Heart right ventricle (tissue), 16 donors: ENCODE measurements around the gene MED10. TPM values are rescaled to one million over a fixed set of nuclear protein-coding genes. Genes with fewer than 3 reads are reported as not detected.

Source experiments
- ATAC-seq, 8 donors: fragments of 200-7000 bp; cut with Tn5 transposase; one replicate each; pipeline ENCODE4 v1.9.1; 2020; ENCODE audit warnings: mild to moderate bottlenecking in 8 of 8, moderate library complexity in 8 of 8, moderate number of reproducible peaks in 1 of 8
- DNase-seq, 2 donors: peaks; one replicate each; pipeline ENCODE4 v3.0.0-alpha.2; 2020
- H3K27ac ChIP-seq, 10 donors: fragments of 200-600 bp; sonication (generic) in 2 of 10; one replicate each; pipeline versions ENCODE4 v1.5.0 to v1.8.0; 2020 to 2022; ENCODE audit warnings: mild to moderate bottlenecking in 3 of 10
- H3K27me3 ChIP-seq, 7 donors: fragments of 200-600 bp; one replicate each; pipeline ENCODE4 v1.8.0; 2021 to 2022; ENCODE audit warnings: mild to moderate bottlenecking in 2 of 7
- H3K36me3 ChIP-seq, 9 donors: fragments of 200-600 bp; sonication (generic) in 1 of 9; one replicate each; pipeline versions ENCODE4 v1.5.0 to v1.8.0; 2020 to 2022; ENCODE audit warnings: mild to moderate bottlenecking in 2 of 9
- H3K4me1 ChIP-seq, 9 donors: fragments of 200-600 bp; sonication (generic) in 1 of 9; one replicate each; pipeline versions ENCODE4 v1.5.0 to v1.8.0; 2020 to 2022; ENCODE audit warnings: mild to moderate bottlenecking in 4 of 9
- H3K4me3 ChIP-seq, 10 donors: fragments of 200-600 bp; sonication (generic) in 2 of 10; one replicate each; pipeline versions ENCODE4 v1.5.0 to v1.8.0; 2020 to 2022; ENCODE audit warnings: mild to moderate bottlenecking in 7 of 10, moderate library complexity in 2 of 10
- H3K9me3 ChIP-seq, 11 donors: fragments of 200-600 bp in 10 of 11; sonication (generic) in 2 of 11; one replicate each; pipeline versions ENCODE4 v1.5.0 to v1.8.0; 2013 to 2022; ENCODE audit warnings: mild to moderate bottlenecking in 2 of 11, control low read depth in 1 of 11, moderate library complexity in 1 of 11
- CTCF ChIP-seq, 9 donors: fragments of 200-600 bp; sonication (generic) in 2 of 9; IDR thresholded peaks; one replicate each; pipeline versions ENCODE4 v1.5.0 to v1.8.0; 2021 to 2022; ENCODE audit warnings: antibody characterized with exemption in 9 of 9, mild to moderate bottlenecking in 5 of 9, moderate library complexity in 1 of 9
- WGBS, 2 donors: extraction: QIAGEN DNeasy Blood & Tissue Kit; methylation state at CpG; one replicate each; pipeline ENCODE4 v1.1.7; 2013; ENCODE audit warnings: inconsistent platforms in 1 of 2; 5-methylcytosine and 5-hydroxymethylcytosine counted together
- intact Hi-C, 10 donors: fragments of 100-400 bp; cut with DNase I; formaldehyde crosslinking; loops; one replicate each; pipeline versions ENCODE4 v1.11.1 to v1.14.2; 2022
- polyA plus RNA-seq, 2 donors: library from polyadenylated mRNA; stranded (reverse); fragments of 200-250 nt; gene quantifications; one replicate each; pipeline ENCODE4 v1.2.3, GENCODE V29; 2013
- total RNA-seq, 10 donors: library from RNA; stranded (reverse); fragmentation: NEBNext Ultra II Directional in 3 of 10; extraction: Animal tissue kit (Norgen Biotek cat#: 25700) in 3 of 10; gene quantifications; one replicate each; pipeline versions ENCODE4 v1.2.1 to v1.2.4, GENCODE V29; 2021 to 2023
- donor health status: Arrhythmogenic right ventricular cardiomyopathy.
- donor health status: ischemic (EF 13 %, LVEDD 7.1; RV severe dilation, severe dysfunction).
- donor health status: healthy with polysubstance abuse.
- donor health status: DM: no; HTN: yes; CAD: no.
- donor health status: DM: no; HTN: no; CAD: no.
- donor health status: ischemic (EF 25% LVEDD 6.9; RV normal size, moderate dysfunction).
- donor health status: ischemic (EF 25% LVEDD 5.7; RV mildly dilated, moderate dysfunction).
- donor health status: healthy.
- donor health status: DM: yes; HTN: yes; CAD: no.
- donor health status: Ischemic cardiomyopathy.
- donor health status: ischemic (EF 35%, LVEDD 5.7; RV mildly dilated, moderate dysfunction).
- donor health status: nonischemic (EF 11% LVEDD 7.7; RV severe dilation, severe dysfunction).
- donor health status: DM: yes; HTN: yes; CAD: no.
- donor health status: PGD.
- donor health status: ischemic (EF 29% LVEDD 5.4; RV normal size, mild dysfunction).
- donor health status: nonischemic (EF 23%, LVEDD 6.1; RV moderate dilation, normal function).

MED10 gene
- total and polyA plus RNA-seq, 12 donors: 15.3 to 45.4 (median 22.8) TPM

- peaks cover 0 to 20% (median 7%) of the 10 kb centered on the region in 7 donors for H3K27me3 ChIP-seq
- no peak for TF ChIP-seq CTCF (IDR thresholded peaks at IDR 0.05)
- 36 to 44% methylated on average over 2 of the region's 2 CpGs for WGBS, 2 donors
- no peak for ATAC-seq
- no peak for DNase-seq
- no peak overlapping the region for H3K27ac ChIP-seq
- no peaks in the 10 kb centered on the region for H3K36me3 ChIP-seq
- H3K4me1 ChIP-seq: no peaks in the 10 kb centered on the region
- peaks cover 0 to 2% (median 0%) of the 10 kb centered on the region in 11 donors for H3K9me3 ChIP-seq
- intact Hi-C loops: loop anchor here in 1 of 10 donors (10.0 kb wide), 1 partner anchor 182 kb away; no protein-coding TSS in a partner anchor
- H3K4me3 ChIP-seq: no peak overlapping the region
These were observed 14.2 kb upstream of the MED10 start for GRCh38 chr5:6392561-6392960.

GRCh38 chr5:6391151-6391550, 12.8 kb upstream of the MED10 start:
- 75 to 85% methylated on average over 4 of the region's 4 CpGs for WGBS, 2 donors
- TF ChIP-seq CTCF (IDR thresholded peaks at IDR 0.05): no peak

GRCh38 chr5:6389946-6390530, 11.7 kb upstream of the MED10 start:
- Histone ChIP-seq H3K4me3 (no peak overlapping the region), H3K27me3 (peaks cover 0 to 20% (median 6%) of the 10 kb centered on the region in 7 donors), H3K9me3 (no peaks in the 10 kb centered on the region), H3K4me1 (no peaks in the 10 kb centered on the region), H3K36me3 (no peaks in the 10 kb centered on the region), H3K27ac (no peak overlapping the region)
- TF ChIP-seq CTCF (IDR thresholded peaks at IDR 0.05): no peak
- 77 to 84% methylated on average over 7 of the region's 7 CpGs for WGBS, 2 donors
- ATAC-seq: no peak
- intact Hi-C loops: loop anchor here in 1 of 10 donors (10.0 kb wide), 1 partner anchor 185 kb away; no protein-coding TSS in a partner anchor
- DNase-seq: no peak

More at GRCh38 chr5:6391151-6391550, 12.8 kb upstream of the MED10 start:
- H3K27me3 ChIP-seq: peaks cover 0 to 20% (median 6%) of the 10 kb centered on the region in 7 donors
- H3K4me3 ChIP-seq: no peak overlapping the region
- H3K4me1 ChIP-seq: no peaks in the 10 kb centered on the region
- H3K27ac ChIP-seq: no peak overlapping the region
- intact Hi-C loops: loop anchor here in 1 of 10 donors (10.0 kb wide), 1 partner anchor 184 kb away; no protein-coding TSS in a partner anchor
- no peak for ATAC-seq
- no peak for DNase-seq
- H3K36me3 ChIP-seq: no peaks in the 10 kb centered on the region
- H3K9me3 ChIP-seq: no peaks in the 10 kb centered on the region

- H3K4me3 ChIP-seq: no peak overlapping the region
- ATAC-seq (no peak), DNase-seq (no peak)
- intact Hi-C loops: no loop called here
- peaks cover 0 to 15% (median 6%) of the 10 kb centered on the region in 7 donors for H3K27me3 ChIP-seq
- no peaks in the 10 kb centered on the region for H3K9me3 ChIP-seq
- H3K36me3 ChIP-seq: no peaks in the 10 kb centered on the region
- no peak for TF ChIP-seq CTCF (IDR thresholded peaks at IDR 0.05)
- 73 to 79% methylated on average over 5 of the region's 5 CpGs for WGBS, 2 donors
- H3K27ac ChIP-seq: no peak overlapping the region
- no peaks in the 10 kb centered on the region for H3K4me1 ChIP-seq
These were observed 11.1 kb upstream of the MED10 start for GRCh38 chr5:6389397-6389796.
